ENCODE results near the gene SLC4A2. TPM values are rescaled to one million over a fixed set of nuclear protein-coding genes. Genes with fewer than 3 reads are reported as not detected.

The SLC4A2 gene
- total and polyA plus RNA-seq, 4 donors: 27.5 to 98.8 (median 72.6) TPM

DNA sequence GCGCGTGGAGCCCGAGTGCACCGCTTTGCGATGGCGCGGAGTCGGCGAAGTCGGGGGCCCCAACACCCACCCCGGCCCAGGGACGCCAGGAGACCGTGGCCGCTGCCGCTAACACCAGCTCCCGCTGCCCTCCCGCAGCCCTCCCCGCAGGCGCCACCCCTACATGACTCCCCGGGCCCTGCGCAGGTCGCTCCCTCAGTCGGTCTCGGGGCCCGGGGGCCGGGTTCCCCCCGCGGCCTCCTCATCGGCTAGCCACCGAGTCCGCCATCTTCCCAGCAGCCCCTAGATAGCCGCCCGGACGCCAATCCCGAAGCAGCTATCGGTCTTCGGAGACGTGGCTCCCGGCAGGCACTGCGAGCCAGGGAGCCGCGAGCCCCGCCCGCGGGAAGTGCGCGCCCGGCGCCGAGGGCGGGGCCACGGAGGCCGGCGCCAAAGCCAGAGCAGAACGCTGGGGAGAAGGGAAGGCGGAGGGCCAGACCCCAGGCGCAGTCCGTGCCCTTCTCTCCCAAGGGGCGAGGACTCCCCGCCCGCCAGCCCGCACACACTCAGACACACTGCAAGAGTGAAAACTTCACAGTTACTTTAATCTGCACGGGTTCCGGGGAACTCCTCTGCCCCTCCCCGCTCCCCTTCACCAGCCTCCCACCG lies 21.3 kb downstream of the SLC4A2 start, which contains the start of gene FASTK:
Gene FASTK, minus strand, starts transcription at position 288 of the 648 bp plus-strand sequence. Its CDS starts 43 bp downstream, at position 245.
- peak; percentile 86 for DNase-seq (ENCODE audit: low spot score)
- H3K27ac ChIP-seq (ENCODE audit: low read depth in 1 of 2, low read length in 2 of 2): peak within 1 kb of the TSS; percentile 85 to 94
- H3K9ac ChIP-seq (ENCODE audit: low read depth in 1 of 2, low read length in 2 of 2): peak within 1 kb of the TSS; percentile 41 to 92
- peaks cover 17 to 54% (median 40%) of the 10 kb centered on the region in 4 donors for H3K4me1 ChIP-seq (ENCODE audit: control insufficient read depth in 4 of 4, insufficient read depth in 4 of 4, low read length in 3 of 4)
- peaks cover 3 to 15% (median 8%) of the 10 kb centered on the region in 4 donors for H3K36me3 ChIP-seq (ENCODE audit: control insufficient read depth in 4 of 4, insufficient read depth in 3 of 4, low read depth in 1 of 4, low read length in 3 of 4)
- WGBS: under 1% methylated on average over 66 of the region's 66 CpGs
- H3K9me3 ChIP-seq (ENCODE audit: control insufficient read depth in 4 of 4, low read length in 3 of 4): no peaks in the 10 kb centered on the region
- no peaks in the 10 kb centered on the region for H3K27me3 ChIP-seq (ENCODE audit: control insufficient read depth in 4 of 4, insufficient read depth in 4 of 4, low read length in 3 of 4)
- H3K4me3 ChIP-seq (ENCODE audit: low read depth in 1 of 3, low read length in 3 of 3): peak within 1 kb of the TSS; percentile 89 to 98 (median 97)
- TF ChIP-seq SP1 (IDR thresholded peaks at IDR 0.05) (no peak), NR2F2 (IDR thresholded peaks at IDR 0.05) (no peak), JUND (IDR thresholded peaks at IDR 0.05) (no peak), RXRA (IDR thresholded peaks at IDR 0.05) (no peak), GABPA (IDR thresholded peaks at IDR 0.05 in 1 of 2, conservative IDR thresholded peaks at IDR 0.05 in 1 of 2) (peak in 1 of 2 donors; percentile 45), FOXA1 (IDR thresholded peaks at IDR 0.05) (no peak), FOXA2 (IDR thresholded peaks at IDR 0.05) (no peak), HNF4G (IDR thresholded peaks at IDR 0.05) (no peak), HNF4A (conservative IDR thresholded peaks at IDR 0.05) (no peak), EGR1 (IDR thresholded peaks at IDR 0.05; ENCODE audit: low read depth in 2 of 2) (no peak), TAF1 (conservative IDR thresholded peaks at IDR 0.05) (no peak), YY1 (IDR thresholded peaks at IDR 0.05) (peak; percentile 97), RAD21 (IDR thresholded peaks at IDR 0.05) (peak in 1 of 2 donors; percentile 25)
- TF ChIP-seq, protein P1, sequence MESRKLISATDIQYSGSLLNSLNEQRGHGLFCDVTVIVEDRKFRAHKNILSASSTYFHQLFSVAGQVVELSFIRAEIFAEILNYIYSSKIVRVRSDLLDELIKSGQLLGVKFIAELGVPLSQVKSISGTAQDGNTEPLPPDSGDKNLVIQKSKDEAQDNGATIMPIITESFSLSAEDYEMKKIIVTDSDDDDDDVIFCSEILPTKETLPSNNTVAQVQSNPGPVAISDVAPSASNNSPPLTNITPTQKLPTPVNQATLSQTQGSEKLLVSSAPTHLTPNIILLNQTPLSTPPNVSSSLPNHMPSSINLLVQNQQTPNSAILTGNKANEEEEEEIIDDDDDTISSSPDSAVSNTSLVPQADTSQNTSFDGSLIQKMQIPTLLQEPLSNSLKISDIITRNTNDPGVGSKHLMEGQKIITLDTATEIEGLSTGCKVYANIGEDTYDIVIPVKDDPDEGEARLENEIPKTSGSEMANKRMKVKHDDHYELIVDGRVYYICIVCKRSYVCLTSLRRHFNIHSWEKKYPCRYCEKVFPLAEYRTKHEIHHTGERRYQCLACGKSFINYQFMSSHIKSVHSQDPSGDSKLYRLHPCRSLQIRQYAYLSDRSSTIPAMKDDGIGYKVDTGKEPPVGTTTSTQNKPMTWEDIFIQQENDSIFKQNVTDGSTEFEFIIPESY (IDR thresholded peaks at IDR 0.05): no peak
- TF ChIP-seq, protein P2, sequence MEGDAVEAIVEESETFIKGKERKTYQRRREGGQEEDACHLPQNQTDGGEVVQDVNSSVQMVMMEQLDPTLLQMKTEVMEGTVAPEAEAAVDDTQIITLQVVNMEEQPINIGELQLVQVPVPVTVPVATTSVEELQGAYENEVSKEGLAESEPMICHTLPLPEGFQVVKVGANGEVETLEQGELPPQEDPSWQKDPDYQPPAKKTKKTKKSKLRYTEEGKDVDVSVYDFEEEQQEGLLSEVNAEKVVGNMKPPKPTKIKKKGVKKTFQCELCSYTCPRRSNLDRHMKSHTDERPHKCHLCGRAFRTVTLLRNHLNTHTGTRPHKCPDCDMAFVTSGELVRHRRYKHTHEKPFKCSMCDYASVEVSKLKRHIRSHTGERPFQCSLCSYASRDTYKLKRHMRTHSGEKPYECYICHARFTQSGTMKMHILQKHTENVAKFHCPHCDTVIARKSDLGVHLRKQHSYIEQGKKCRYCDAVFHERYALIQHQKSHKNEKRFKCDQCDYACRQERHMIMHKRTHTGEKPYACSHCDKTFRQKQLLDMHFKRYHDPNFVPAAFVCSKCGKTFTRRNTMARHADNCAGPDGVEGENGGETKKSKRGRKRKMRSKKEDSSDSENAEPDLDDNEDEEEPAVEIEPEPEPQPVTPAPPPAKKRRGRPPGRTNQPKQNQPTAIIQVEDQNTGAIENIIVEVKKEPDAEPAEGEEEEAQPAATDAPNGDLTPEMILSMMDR (IDR thresholded peaks at IDR 0.05; ENCODE audit: low read depth, low read length, missing input control): no peak
- TF ChIP-seq, protein P3, sequence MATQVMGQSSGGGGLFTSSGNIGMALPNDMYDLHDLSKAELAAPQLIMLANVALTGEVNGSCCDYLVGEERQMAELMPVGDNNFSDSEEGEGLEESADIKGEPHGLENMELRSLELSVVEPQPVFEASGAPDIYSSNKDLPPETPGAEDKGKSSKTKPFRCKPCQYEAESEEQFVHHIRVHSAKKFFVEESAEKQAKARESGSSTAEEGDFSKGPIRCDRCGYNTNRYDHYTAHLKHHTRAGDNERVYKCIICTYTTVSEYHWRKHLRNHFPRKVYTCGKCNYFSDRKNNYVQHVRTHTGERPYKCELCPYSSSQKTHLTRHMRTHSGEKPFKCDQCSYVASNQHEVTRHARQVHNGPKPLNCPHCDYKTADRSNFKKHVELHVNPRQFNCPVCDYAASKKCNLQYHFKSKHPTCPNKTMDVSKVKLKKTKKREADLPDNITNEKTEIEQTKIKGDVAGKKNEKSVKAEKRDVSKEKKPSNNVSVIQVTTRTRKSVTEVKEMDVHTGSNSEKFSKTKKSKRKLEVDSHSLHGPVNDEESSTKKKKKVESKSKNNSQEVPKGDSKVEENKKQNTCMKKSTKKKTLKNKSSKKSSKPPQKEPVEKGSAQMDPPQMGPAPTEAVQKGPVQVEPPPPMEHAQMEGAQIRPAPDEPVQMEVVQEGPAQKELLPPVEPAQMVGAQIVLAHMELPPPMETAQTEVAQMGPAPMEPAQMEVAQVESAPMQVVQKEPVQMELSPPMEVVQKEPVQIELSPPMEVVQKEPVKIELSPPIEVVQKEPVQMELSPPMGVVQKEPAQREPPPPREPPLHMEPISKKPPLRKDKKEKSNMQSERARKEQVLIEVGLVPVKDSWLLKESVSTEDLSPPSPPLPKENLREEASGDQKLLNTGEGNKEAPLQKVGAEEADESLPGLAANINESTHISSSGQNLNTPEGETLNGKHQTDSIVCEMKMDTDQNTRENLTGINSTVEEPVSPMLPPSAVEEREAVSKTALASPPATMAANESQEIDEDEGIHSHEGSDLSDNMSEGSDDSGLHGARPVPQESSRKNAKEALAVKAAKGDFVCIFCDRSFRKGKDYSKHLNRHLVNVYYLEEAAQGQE (IDR thresholded peaks at IDR 0.05): peak; percentile 23
- TF ChIP-seq, protein P4, sequence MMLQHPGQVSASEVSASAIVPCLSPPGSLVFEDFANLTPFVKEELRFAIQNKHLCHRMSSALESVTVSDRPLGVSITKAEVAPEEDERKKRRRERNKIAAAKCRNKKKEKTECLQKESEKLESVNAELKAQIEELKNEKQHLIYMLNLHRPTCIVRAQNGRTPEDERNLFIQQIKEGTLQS (IDR thresholded peaks at IDR 0.05): no peak
- TF ChIP-seq, protein P5, sequence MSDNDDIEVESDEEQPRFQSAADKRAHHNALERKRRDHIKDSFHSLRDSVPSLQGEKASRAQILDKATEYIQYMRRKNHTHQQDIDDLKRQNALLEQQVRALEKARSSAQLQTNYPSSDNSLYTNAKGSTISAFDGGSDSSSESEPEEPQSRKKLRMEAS (IDR thresholded peaks at IDR 0.05): no peak
